Stimulated activated CD8-positive, alpha-beta memory T cell treated with anti-CD3 and anti-CD28 coated beads, Interleukin-7, amount 100 ng/mL, for 48 hours (primary cell): ENCODE data around the gene GNG7.
"Not testable (repeated sequence)": the region's sequence is repeated elsewhere in the genome, so short reads cannot be mapped to it uniquely, and the experiment has no call there.

Source experiments
- DNase-seq, 2 donors: peaks; one replicate each; pipeline ENCODE4 v3.0.0-alpha.2; 2020; ENCODE audit warnings: low read depth in 1 of 2; ENCODE audit errors: extremely low read depth in 1 of 2

The GNG7 gene

DNA sequence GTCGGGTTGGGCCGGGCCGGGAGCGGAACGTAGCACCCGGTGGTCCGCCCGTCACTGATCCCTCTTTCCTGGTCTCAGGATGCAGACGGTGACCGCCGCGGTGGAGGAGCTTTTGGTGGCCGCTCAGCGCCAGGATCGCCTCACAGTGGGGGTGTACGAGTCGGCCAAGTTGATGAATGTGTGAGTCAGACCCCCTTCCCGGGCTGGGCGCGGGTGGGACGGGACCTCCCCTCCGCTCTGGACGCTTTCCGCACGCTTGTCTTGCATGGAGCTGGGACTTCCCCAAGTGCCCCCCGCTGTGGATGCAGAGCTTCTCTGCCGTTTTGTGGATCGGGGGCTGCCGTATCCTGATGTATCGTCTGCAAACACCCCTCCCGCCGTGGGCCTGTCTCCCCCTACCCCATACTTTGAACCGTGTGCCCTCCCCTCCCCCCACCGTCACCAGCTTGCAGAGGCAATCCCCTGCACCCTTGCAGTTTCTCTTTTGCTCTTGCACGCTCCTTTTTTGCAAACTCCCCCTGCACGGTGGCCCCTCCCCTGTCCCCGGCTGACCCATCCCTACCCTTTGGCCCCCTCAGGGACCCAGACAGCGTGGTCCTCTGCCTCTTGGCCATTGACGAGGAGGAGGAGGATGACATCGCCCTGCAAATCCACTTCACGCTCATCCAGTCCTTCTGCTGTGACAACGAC is 225.9 kb downstream of the GNG7 start:
- peak; percentile 69 to 73 for DNase-seq

DNA sequence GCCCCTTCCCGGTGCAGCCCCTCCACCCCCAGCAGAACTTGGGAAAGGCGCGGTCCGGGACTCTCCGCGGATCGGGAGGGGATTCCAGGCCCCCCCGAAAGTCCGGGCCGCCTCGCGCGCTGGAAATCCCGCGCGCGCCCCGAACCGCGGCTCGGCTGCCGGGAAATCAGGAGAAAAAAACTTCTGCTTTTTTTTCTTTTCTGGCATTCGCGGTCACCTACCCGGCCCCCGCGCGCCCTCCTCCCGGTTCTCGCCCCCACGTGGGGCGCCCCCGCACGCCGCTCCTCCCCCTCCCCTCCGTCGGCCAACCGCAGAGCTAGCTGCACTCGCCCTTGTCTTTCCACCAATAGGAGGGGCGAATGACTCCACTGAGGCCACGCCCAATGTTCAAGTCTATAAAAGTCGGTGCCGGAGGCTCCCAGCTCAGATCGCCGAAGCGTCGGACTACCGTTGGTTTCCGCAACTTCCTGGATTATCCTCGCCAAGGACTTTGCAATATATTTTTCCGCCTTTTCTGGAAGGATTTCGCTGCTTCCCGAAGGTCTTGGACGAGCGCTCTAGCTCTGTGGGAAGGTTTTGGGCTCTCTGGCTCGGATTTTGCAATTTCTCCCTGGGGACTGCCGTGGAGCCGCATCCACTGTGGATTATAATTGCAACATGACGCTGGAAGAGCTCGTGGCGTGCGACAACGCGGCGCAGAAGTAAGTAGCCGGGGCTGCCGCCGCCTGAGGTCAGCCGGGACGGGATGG is 226.6 kb downstream of the GNG7 start, which contains the start of gene GADD45B:
GADD45B (plus strand) TSS at position 426 of the 749 bp plus-strand sequence; CDS start at position 658, 232 bp downstream.
- DNase-seq: peak; percentile 95

- peak in 1 of 2 donors; percentile 43 for DNase-seq
Observed at GRCh38 chr19:2475018-2475701, 227.3 kb downstream of the GNG7 start.

GRCh38 chr19:2474232-2475017 is 228.1 kb downstream of the GNG7 start:
- DNase-seq: peak; percentile 88 to 91

GRCh38 chr19:2469915-2470200 is 232.6 kb downstream of the GNG7 start:
- not testable (repeated sequence) for DNase-seq

DNA sequence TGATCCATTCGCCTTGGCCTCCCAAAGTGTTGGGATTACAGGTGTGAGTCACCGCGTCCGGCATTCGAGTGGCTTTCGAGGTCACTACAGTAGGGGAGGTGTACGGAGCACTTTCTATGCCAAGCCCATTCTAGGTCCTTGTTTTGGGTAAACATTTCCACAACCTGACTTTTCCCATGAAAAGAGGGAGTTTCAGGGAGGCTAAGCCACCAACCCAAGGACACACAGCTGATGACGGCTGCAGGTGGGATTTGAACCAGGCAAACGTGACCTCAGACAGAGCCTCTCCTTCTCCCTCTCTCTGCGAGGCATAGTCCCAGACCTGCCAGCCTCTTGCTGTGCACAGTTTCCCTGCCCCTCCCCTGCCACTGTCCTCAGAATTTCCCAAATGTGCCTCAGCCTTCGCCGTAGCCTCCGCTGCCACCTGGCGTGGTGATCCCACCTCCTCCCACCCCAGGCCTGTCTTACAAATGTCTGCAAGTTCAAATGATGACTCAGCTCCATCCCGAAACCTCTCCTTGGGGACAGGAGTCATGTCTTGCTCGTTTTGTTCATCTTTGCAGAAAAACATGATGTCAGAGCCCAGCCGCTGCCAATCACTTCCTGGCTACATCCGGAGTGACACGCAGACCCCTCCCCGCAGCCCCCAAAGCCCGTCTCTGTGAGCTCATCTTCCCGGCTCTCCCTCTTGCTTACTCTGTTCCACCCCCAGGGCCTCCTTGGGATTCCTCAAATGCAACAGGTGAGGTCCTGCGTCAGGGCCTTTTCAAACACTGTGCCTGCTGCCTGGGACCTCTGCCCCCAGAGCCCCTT is 233.2 kb downstream of the GNG7 start:
- peak in 1 of 2 donors; percentile 70 for DNase-seq

DNA sequence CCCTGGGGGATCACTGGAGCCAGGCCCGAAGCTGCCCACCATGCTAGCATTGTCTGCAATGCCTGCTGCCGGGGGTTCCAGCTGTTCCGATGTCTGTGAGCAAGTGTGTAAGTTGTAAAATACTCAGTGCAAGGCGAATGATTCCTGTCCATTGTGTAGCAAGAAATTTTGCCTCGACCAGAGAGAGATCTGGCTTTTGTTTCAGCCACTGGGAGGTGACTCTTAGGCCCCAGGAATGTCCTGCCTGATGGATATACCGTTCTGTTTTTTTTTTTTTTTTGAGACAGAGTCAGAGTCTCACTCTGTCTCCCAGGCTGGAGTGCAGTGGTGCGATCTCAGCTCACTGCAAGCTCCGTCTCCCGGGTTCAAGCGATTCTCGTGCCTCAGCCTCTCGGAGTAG is 233.9 kb downstream of the GNG7 start:
- DNase-seq: no peak

DNA sequence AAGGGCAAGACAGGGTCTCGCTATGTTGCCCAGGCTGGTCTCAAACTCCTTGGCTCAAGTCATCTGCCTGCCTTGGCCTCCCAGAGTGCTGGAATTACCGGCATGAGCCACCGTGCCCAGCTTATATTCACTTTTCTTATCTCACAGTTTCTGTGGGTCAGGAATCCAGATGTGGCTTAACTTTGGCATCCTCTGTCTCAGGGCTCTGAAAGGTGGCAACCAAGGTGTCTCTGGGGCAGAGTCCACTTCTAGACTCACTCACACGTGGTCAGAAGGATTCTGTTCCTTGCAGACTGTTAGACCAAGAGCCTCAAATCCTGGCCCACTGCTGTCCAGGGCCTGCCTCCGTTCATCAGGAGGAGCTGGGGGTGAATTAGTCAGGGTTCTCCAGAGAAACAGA is 238.1 kb downstream of the GNG7 start:
- DNase-seq: no peak

DNA sequence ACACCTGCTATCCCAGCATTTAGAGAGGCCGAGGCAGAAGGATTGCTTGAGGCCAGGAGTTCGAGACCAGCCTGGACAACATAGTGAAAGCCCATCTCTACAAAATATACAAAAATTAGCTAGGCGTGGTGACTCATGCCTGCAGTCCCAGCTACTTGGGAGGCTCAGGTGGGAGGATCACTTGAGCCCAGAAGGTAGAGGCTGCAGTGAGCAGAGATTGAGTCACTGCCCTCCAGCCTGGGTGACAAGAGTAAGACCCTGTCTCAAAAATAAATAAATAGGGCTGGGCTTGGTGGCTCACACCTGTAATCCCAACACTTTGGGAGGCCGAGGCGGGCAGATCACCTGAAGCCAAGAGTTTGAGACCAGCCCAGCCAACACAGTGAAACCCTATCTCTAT is 238.8 kb downstream of the GNG7 start:
- not testable (repeated sequence) for DNase-seq

- no peak for DNase-seq
Observed at GRCh38 chr19:2462635-2463421, 239.7 kb downstream of the GNG7 start.

DNA sequence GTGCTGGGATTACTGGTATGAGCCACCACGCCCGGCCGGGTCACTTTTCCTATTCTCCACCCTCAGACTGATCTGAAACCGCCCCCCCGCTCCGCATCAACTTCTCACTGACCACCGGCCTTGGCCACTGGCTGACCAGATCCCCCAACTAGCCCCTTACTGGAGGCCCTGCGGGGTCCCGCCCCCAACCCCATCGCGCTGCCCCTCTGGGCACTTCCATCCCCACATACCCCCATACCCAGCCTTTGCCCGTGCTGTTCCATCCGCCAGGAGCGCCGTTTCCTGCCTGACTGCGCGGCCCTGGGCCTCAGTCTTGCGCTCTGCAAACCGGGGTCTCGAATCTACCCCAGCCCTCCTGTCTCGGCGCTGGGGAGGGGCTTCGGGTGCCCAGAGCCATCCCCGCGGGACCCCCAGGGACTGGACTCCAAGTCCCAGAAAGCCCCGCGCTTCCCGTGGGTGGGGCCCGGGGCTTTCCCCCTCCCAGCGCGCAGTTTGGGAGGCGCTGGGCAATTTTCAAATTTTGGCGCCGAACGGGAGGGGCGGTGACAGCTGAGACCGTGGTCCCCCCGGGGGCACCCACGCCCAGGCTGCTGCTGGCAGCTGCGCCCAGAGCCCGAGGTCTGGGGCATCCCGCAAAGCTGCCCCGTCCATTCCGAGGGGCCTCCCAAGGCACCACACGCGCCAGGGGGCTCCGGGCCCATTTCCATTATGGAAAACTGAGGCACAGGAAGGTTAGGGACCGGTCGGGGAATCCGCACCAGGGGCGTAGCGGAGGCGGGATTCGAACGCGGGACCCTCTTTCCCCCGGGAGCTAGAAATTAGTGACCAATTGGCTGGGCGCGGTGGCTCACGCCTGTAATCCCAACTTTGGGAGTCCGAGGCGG is 240.5 kb downstream of the GNG7 start:
- DNase-seq: peak; percentile 62 to 65
